K562 (cell line): Measurements from ENCODE around the gene SLCO2B1. TPM values are rescaled to one million over a fixed set of nuclear protein-coding genes. Genes with fewer than 3 reads are reported as not detected.

Source experiments
- ARID2 ChIP-seq: fragments of 450-650 bp; IDR thresholded peaks from 2 replicates; pipeline ENCODE4 v1.6.1; 2017; ENCODE audit warnings: antibody characterized with exemption, mild to moderate bottlenecking
- BRD4 ChIP-seq: fragments of 200-600 bp; sonication (generic); IDR thresholded peaks from 2 replicates; pipeline ENCODE4 v1.6.1; 2017; ENCODE audit warnings: inconsistent platforms
- CREB3L1 ChIP-seq: fragments of 450-650 bp; IDR thresholded peaks from 2 replicates; pipeline ENCODE4 v1.6.1; 2014; ENCODE audit warnings: low read depth, mild to moderate bottlenecking, moderate library complexity, borderline replicate concordance
- EGR1 ChIP-seq: fragments of 450-650 bp; conservative IDR thresholded peaks from 2 replicates; pipeline ENCODE4 v1.6.1; 2017; ENCODE audit warnings: mild to moderate bottlenecking
- ERF ChIP-seq: fragments of 450-650 bp; formaldehyde crosslinking; IDR thresholded peaks from 2 replicates; pipeline ENCODE4 v1.4.0; 2020; ENCODE audit warnings: mild to moderate bottlenecking, mixed read lengths
- ETV6 ChIP-seq, 3 experiments: fragments of 150-350 bp in 1 of 3; sonication (generic) in 1 of 3; formaldehyde crosslinking in 1 of 3; IDR thresholded peaks; 2 replicates each; pipeline versions ENCODE4 v1.6.1 to v1.8.0; 2014 to 2022; ENCODE audit warnings: borderline replicate concordance in 2 of 3, low read depth in 2 of 3, antibody characterized with exemption in 1 of 3, low read length in 1 of 3, mild to moderate bottlenecking in 1 of 3, missing genetic modification reagents in 1 of 3
- GTF2A2 ChIP-seq: IDR thresholded peaks from 2 replicates; pipeline ENCODE4 v1.6.1; 2016; ENCODE audit warnings: mild to moderate bottlenecking, missing genetic modification characterization, missing compliant biosample characterization
- KDM1A ChIP-seq, 2 experiments: fragments of 450-650 bp; IDR thresholded peaks; 2 replicates each; pipeline ENCODE4 v1.6.1; 2016; ENCODE audit warnings: mild to moderate bottlenecking in 2 of 2
- KDM2B ChIP-seq: fragments of 250-450 bp; sonication (Bioruptor Pico); IDR thresholded peaks from 2 replicates; pipeline ENCODE4 v1.8.0; 2021; ENCODE audit warnings: mild to moderate bottlenecking, moderate library complexity
- MBD1 ChIP-seq: fragments of 250-450 bp; sonication (Bioruptor Pico); IDR thresholded peaks from 2 replicates; pipeline ENCODE4 v1.8.0; 2022; ENCODE audit warnings: inconsistent platforms
- NR4A1 ChIP-seq, 2 experiments: fragments of 250-450 bp in 1 of 2; fragments of 450-650 bp in 1 of 2; sonication (Bioruptor Pico) in 1 of 2; IDR thresholded peaks; 2 replicates each; pipeline versions ENCODE4 v1.4.0 to v1.6.1; 2016 to 2020; ENCODE audit warnings: mild to moderate bottlenecking in 2 of 2, missing compliant biosample characterization in 1 of 2, missing genetic modification characterization in 1 of 2, moderate library complexity in 1 of 2
- SMAD2 ChIP-seq: fragments of 150-350 bp; IDR thresholded peaks from 2 replicates; pipeline ENCODE4 v1.6.1; 2014; ENCODE audit warnings: low read depth, mild to moderate bottlenecking, low read length
- SMARCA5 ChIP-seq: fragments of 450-650 bp; IDR thresholded peaks from 2 replicates; pipeline ENCODE4 v1.6.1; 2016
- SUPT5H ChIP-seq: fragments of 450-650 bp; IDR thresholded peaks from 2 replicates; pipeline ENCODE4 v1.6.1; 2016
- ZBTB7A ChIP-seq: IDR thresholded peaks from 2 replicates; pipeline ENCODE4 v1.6.1; 2011; ENCODE audit warnings: low read depth, mild to moderate bottlenecking, low read length, moderate library complexity, borderline replicate concordance; ENCODE audit not compliant: control insufficient read depth
- ZC3H11A ChIP-seq: IDR thresholded peaks from 2 replicates; pipeline ENCODE4 v1.6.1; 2012; ENCODE audit warnings: low read depth, low read length, improper control_type of control experiment
- ZNF263 ChIP-seq: sonication (generic); formaldehyde crosslinking; IDR thresholded peaks from 2 replicates; pipeline ENCODE4 v1.8.0; 2022; ENCODE audit warnings: mild to moderate bottlenecking, missing genetic modification reagents, borderline replicate concordance
- polyA plus RNA-seq, 8 experiments: library from polyadenylated mRNA; depleted of rRNA in 4 of 8; stranded (reverse) in 5 of 8; unstranded in 3 of 8; fragments of >200 nt; fragmentation: Nextera tagmentation in 2 of 8; fragmentation: Illumina TruSeq in 1 of 8; extraction: Ambion mirVana in 2 of 8; extraction: Trizol in 1 of 8; gene quantifications; 2 replicates each; pipeline versions ENCODE4 v1.2.1 to v1.2.3, GENCODE V29; 2011 to 2014; ENCODE audit warnings: inconsistent platforms in 1 of 8, missing spikeins in 1 of 8
- total RNA-seq, 7 experiments: library from RNA; depleted of rRNA in 6 of 7; stranded (reverse); fragments of >200 nt in 6 of 7; fragmentation: Illumina TruSeq in 2 of 7; extraction: Trizol in 2 of 7; gene quantifications; 2 replicates each; pipeline versions ENCODE4 v1.2.1 to v1.2.3, GENCODE V29; 2011 to 2021; ENCODE audit warnings: low replicate concordance in 1 of 7
- TF ChIP-seq, protein P1 (sequence below): fragments of 450-650 bp; IDR thresholded peaks from 2 replicates; pipeline ENCODE4 v1.6.1; 2017; ENCODE audit warnings: antibody characterized with exemption, mild to moderate bottlenecking

Gene SLCO2B1
- total and polyA plus RNA-seq, 9 of the 15 experiments (the other 6 are each of a cell fraction or from before 2014, with no cell fraction given) = 0.70 to 14.7 (median 7.6) TPM

GRCh38 chr11:75103380-75104026, 47.4 kb upstream of the SLCO2B1 start (continued):
- TF ChIP-seq CREB3L1 (no peak), ARID2 (no peak; the same call in 1 of the 2 replicates), BRD4 (no peak), ZNF263 (CRISPR knock-in tag) (no peak), ZC3H11A (no peak), KDM2B (CRISPR knock-in tag) (no peak), ERF (CRISPR knock-in tag) (no peak), SUPT5H (peak; percentile 64; the same call in 1 of the 2 replicates), EGR1 (peak; percentile 99), SMARCA5 (no peak), NR4A1 (CRISPR knock-in tag; IDR thresholded peaks at IDR 0.05) (no peak), NR4A1 (tag; IDR thresholded peaks at IDR 0.05) (no peak), ETV6 (IDR thresholded peaks at IDR 0.05; ENCODE audit: borderline replicate concordance in 1 of 2, low read depth in 2 of 2, low read length in 1 of 2) (no peak), ETV6 (CRISPR knock-in tag; IDR thresholded peaks at IDR 0.05; ENCODE audit: borderline replicate concordance) (no peak), MBD1 (CRISPR knock-in tag) (no peak), ZBTB7A (no peak), GTF2A2 (tag) (no peak), SMAD2 (no peak), KDM1A (IDR thresholded peaks at IDR 0.05) (peak; percentile 75 to 77)
- TF ChIP-seq, protein P1, sequence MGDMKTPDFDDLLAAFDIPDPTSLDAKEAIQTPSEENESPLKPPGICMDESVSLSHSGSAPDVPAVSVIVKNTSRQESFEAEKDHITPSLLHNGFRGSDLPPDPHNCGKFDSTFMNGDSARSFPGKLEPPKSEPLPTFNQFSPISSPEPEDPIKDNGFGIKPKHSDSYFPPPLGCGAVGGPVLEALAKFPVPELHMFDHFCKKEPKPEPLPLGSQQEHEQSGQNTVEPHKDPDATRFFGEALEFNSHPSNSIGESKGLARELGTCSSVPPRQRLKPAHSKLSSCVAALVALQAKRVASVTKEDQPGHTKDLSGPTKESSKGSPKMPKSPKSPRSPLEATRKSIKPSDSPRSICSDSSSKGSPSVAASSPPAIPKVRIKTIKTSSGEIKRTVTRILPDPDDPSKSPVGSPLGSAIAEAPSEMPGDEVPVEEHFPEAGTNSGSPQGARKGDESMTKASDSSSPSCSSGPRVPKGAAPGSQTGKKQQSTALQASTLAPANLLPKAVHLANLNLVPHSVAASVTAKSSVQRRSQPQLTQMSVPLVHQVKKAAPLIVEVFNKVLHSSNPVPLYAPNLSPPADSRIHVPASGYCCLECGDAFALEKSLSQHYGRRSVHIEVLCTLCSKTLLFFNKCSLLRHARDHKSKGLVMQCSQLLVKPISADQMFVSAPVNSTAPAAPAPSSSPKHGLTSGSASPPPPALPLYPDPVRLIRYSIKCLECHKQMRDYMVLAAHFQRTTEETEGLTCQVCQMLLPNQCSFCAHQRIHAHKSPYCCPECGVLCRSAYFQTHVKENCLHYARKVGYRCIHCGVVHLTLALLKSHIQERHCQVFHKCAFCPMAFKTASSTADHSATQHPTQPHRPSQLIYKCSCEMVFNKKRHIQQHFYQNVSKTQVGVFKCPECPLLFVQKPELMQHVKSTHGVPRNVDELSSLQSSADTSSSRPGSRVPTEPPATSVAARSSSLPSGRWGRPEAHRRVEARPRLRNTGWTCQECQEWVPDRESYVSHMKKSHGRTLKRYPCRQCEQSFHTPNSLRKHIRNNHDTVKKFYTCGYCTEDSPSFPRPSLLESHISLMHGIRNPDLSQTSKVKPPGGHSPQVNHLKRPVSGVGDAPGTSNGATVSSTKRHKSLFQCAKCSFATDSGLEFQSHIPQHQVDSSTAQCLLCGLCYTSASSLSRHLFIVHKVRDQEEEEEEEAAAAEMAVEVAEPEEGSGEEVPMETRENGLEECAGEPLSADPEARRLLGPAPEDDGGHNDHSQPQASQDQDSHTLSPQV = peak; percentile 86
